Mesodermal cell (in vitro differentiated cells): ENCODE results near the gene TMBIM6.
A peak's percentile ranks its signal among the peaks of the same experiment; 100 is the strongest.
"Not testable (repeated sequence)": the region's sequence is repeated elsewhere in the genome, so short reads cannot be mapped to it uniquely, and the experiment has no call there.

ENCODE experiments used
- H3K27ac ChIP-seq: 2 replicates; pipeline ENCODE4 v1.7.0; 2013; ENCODE audit warnings: mild to moderate bottlenecking, low read depth, low read length, moderate library complexity; ENCODE audit not compliant: severe bottlenecking
- H3K36me3 ChIP-seq: 2 replicates; pipeline ENCODE4 v1.7.1; 2013; ENCODE audit warnings: mild to moderate bottlenecking, low read length, moderate library complexity; ENCODE audit not compliant: control insufficient read depth, insufficient read depth
- H3K4me1 ChIP-seq: one replicate; pipeline ENCODE4 v1.7.1; 2013; ENCODE audit warnings: mild to moderate bottlenecking, low read length; ENCODE audit not compliant: insufficient read depth, control insufficient read depth, poor library complexity, severe bottlenecking
- H3K4me3 ChIP-seq: 2 replicates; pipeline ENCODE4 v1.7.0; 2013; ENCODE audit warnings: low read length, control low read depth, mild to moderate bottlenecking; ENCODE audit not compliant: insufficient read depth, poor library complexity, severe bottlenecking; ENCODE audit errors: extremely low read depth
- H3K9me3 ChIP-seq: 2 replicates; pipeline ENCODE4 v1.7.1; 2013; ENCODE audit warnings: mild to moderate bottlenecking, low read length, moderate library complexity; ENCODE audit not compliant: control insufficient read depth
- WGBS, 2 experiments: methylation state at CpG; one replicate each; pipeline ENCODE4 v1.1.5; 2013; ENCODE audit warnings: missing lambda C conversion rate in 2 of 2; ENCODE audit not compliant: insufficient coverage in 2 of 2; 5-methylcytosine and 5-hydroxymethylcytosine counted together

TMBIM6 gene

DNA sequence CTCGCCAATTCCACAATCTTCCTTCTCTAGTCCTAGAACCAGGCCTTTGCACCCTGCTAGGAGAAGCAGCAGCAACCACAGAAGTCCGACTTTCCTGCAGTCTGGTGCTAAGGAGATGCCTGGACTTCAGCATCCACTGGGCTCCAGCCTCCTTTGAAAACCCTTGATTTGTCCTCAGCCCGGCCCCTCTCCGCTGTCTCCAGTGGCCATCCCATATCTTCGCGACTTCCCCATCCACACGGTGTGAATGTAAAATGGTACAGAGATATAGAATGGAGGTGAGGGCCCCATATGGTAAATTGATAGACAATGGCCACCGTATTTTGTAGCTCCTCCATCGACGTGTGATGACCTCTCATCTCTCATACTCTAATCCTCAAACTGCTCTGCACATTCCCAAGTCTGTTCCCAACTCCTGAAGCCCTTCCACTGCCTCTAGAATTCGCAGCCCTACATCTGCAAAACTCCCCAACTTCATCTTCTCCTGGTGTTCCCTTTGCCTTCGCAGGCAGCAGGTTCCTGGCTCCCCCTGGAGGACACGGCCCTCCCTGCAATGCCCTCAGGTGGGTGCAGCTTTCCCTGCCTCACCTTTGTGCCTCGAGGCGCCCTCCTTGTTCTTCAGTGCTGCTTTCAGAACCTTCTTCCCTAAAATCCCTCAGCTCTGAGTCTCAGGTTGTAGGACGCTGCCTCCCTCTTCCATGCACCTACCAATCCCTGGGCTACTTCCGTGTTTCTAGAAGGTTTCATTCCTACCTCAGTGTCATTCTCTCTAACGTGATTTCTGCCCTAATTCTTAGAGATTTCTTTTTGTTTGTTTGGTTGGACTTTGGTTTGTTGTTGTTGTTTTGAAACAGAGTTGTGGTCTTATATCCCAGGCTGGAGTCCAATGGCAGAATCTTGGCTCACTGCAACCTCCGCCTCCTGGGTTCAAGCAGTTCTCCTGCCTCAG lies 36.7 kb downstream of the TMBIM6 start:
- 48 to 54% methylated on average over 11 to 12 of the region's 19 CpGs for WGBS, 2 experiments
- Histone ChIP-seq H3K4me3 (no peak overlapping the region), H3K4me1 (no peaks in the 10 kb centered on the region), H3K27ac (no peak overlapping the region), H3K9me3 (no peaks in the 10 kb centered on the region), H3K36me3 (no peaks in the 10 kb centered on the region)

DNA sequence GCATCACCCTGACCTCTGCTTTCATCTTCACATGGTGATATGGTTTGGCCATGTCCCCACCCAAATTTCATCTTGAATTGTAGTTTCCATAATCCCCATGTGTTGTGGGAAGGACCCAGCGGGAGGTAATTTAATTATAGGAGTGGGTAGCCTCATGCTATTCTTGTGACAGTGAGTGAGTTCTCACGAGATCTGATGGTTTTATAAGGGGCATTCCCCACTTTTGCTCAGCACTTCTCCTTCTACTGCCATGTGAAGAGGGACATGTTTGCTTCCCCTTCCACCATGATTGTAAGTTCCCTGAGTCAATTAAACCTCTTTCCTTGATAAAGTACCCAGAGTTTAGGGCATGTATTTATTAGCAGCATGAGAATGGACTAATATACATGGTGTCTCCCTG lies 38.2 kb downstream of the TMBIM6 start:
- Histone ChIP-seq H3K27ac (no peak overlapping the region), H3K4me1 (no peaks in the 10 kb centered on the region), H3K9me3 (no peaks in the 10 kb centered on the region), H3K36me3 (no peaks in the 10 kb centered on the region), H3K4me3 (no peak overlapping the region)
- WGBS, 2 experiments, result 86 to 100% methylated on average over 1 of the region's 2 CpGs

DNA sequence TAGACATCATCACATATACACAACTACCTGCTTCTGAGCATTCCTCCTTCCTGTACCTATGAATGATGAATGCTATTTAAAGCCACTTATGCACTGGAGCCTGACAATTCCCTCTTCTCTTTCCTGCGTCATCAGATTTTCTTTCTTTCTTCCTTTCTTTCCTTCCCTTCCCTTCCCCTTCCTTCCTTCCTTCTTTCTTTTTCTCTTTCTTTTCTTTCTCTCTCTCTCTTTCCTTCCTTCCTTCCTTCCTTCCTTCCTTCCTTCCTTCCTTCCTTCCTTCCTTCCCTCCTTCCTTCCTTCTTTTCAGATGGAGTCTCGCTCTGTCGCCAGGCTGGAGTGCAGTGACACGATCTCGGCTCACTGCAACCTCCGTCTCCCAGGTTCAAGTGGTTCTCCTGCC lies 39.6 kb downstream of the TMBIM6 start:
- H3K4me3 ChIP-seq, H3K4me1 ChIP-seq, H3K9me3 ChIP-seq, H3K27ac ChIP-seq, H3K36me3 ChIP-seq: not testable (repeated sequence)
- 96 to 98% methylated on average over 5 to 6 of the region's 6 CpGs for WGBS, 2 experiments

DNA sequence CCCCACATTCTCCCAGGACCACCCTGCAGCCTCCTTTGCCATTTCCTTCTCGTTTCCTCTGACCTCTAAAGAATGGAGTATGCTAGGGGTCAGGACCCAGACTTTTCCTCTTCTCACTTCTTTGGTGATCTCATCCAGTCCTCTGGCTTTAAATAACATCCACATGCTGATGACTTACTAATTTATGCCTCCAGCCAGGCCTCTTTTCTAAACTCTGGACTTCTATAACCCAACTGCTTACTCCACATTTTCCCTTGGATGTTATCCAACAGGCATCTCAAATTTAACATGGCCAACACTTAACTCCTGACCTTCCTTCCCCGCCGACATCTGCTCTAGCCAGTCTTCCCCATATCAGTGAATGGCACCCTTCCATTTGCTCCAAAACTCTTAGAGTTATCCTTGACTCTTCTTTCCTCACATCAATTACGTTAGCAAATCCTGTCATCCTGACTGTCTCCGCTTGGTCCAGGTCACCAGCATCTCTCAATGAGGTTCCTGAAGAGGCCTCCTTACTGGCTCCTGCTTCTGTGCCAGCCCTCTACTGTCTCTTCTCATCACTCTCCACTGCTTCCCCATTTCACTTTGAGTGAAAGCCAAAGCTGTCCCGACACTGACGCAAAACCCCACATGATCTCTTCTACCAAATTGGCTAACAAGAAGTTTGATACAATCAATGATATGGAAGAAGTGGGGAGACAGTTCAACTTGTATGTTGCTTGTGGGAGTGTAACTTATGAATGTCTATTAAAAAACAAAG lies 42.7 kb downstream of the TMBIM6 start:
- H3K27ac ChIP-seq, result peak overlapping the region; percentile 23
- 88 to 91% methylated on average over 5 to 7 of the region's 7 CpGs for WGBS, 2 experiments
- no peak overlapping the region for H3K4me3 ChIP-seq
- peaks cover 2% of the 10 kb centered on the region for H3K36me3 ChIP-seq
- no peaks in the 10 kb centered on the region for H3K4me1 ChIP-seq
- peaks cover 6% of the 10 kb centered on the region for H3K9me3 ChIP-seq

DNA sequence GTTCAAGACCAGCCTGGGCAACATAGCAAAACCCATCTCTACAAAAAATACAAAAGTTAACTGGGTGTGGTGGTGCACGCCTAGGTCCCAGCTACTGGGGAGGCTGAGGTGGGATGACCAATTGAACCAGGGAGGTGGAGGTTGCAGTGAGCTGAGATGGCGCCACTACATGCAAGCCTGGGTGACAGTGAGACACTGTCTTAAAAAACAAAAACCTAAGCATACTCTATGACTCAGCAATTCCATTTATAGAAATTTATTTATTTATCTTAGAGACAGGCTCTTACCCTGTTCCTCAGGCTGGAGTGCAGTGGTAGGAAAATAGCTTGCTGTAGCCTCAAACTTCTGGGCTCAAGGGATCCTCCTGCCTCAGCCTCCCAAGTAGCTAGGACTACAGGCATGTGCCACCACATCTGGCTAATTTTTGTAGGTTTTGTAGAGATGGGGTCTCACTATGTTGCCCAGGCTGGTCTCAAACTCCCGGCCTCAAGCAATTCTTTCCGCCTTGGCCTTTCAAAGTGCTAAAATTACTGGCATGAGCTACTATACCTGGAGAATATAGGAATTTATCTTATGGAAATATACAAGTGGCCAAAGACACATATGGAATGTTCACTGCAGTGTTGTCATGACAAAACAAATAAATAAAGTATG lies 43.5 kb downstream of the TMBIM6 start:
- Histone ChIP-seq H3K4me3 (no peak overlapping the region), H3K4me1 (no peaks in the 10 kb centered on the region), H3K36me3 (peaks cover 9% of the 10 kb centered on the region), H3K27ac (no peak overlapping the region), H3K9me3 (peaks cover 6% of the 10 kb centered on the region)
- 100% methylated on average over 3 of the region's 4 CpGs; no CpG with 5 or more reads in 1 of the 2 experiments for WGBS, 2 experiments

DNA sequence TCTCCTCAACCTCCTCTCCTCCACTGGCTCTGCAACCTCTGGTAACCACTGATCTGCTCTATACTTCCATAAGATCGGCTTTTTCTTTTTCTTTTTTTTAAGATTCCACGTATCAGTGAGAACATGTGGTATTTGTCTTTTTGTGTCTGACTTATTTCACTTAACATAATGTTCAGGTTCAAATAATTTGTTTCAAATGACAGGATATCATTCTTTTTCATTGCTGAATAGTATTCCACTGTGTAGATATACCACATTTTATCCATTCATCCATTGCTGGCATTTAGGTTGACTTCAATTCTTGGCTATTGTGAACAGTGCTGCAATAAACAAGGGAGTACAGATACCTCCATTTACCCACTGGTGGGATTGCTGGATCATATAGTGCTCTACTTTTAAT lies 46.3 kb downstream of the TMBIM6 start:
- no peak overlapping the region for H3K4me3 ChIP-seq
- H3K36me3 ChIP-seq, result peaks cover 32% of the 10 kb centered on the region
- peaks cover 6% of the 10 kb centered on the region for H3K4me1 ChIP-seq
- no CpG with 5 or more reads among the region's 2 CpGs for WGBS, 2 experiments
- H3K27ac ChIP-seq, result no peak overlapping the region
- peaks cover 6% of the 10 kb centered on the region for H3K9me3 ChIP-seq

DNA sequence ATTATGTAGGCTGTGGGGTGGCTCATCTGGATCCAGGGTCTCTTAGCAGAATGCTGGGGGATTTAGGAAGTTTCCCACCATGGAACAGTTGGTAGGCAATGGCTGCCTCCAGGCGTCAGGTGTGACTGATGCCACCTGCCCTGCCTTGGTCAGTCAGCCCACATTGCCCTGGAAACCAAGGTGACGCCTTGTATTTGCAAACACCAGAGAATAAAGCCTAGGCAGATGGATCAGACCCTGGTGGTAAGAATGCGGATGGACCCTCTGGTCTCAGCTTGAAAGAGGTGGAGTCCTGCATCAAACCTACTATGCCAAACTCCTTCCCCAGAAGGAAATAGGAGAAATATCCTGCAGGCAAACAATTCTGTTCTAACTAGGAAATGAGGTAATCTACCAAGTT lies 48.6 kb downstream of the TMBIM6 start:
- H3K4me3 ChIP-seq, result no peak overlapping the region
- H3K27ac ChIP-seq, result no peak overlapping the region
- peaks cover 54% of the 10 kb centered on the region for H3K36me3 ChIP-seq
- H3K4me1 ChIP-seq, result peaks cover 6% of the 10 kb centered on the region
- WGBS, 2 experiments, result 78 to 96% methylated on average over 2 to 3 of the region's 3 CpGs
- H3K9me3 ChIP-seq, result peaks cover 6% of the 10 kb centered on the region

DNA sequence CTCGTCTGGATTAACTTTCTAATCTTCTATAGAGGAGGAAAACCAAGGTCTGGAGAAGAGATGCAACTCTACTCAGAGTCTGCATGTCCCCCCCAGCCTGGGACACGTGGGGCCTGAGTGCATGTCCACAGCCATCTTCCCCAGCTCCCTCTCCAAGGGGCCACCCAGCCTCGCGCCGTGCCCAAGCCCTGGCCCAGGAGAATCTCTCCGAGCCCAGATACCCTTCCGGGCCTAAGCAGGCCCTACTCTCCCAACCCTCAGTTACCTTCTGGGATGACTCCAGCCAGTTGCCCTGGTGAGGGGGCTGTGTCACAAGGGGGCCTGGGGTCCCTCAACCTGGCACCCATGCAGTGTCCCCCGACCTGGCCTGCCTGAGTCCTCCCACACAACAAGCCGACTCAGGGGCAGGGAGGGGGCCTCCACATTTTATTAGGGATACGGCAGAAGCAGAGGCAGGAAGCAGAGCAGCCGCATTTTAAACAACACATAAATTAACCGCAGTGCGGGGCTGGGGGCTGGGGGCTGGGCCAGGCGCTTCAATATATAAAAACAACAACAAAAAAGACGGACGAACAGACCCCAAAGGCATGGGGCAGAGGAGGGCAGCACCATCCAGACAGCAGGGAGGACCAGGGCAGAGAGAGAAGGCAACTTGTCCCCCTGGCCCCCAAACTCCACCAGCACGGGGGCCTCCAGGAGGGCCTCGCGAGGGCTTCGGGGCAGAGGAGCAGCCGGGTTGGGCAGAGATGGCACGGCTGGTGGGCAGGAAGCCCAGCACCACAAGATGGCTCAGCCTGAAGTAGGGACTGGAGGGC lies 49.6 kb downstream of the TMBIM6 start:
- peaks cover 6% of the 10 kb centered on the region for H3K4me1 ChIP-seq
- H3K36me3 ChIP-seq, result peaks cover 64% of the 10 kb centered on the region
- H3K4me3 ChIP-seq, result no peak overlapping the region
- H3K27ac ChIP-seq, result no peak overlapping the region
- peaks cover 6% of the 10 kb centered on the region for H3K9me3 ChIP-seq
- WGBS, 2 experiments, result 95 to 98% methylated on average over 14 to 15 of the region's 22 CpGs

DNA sequence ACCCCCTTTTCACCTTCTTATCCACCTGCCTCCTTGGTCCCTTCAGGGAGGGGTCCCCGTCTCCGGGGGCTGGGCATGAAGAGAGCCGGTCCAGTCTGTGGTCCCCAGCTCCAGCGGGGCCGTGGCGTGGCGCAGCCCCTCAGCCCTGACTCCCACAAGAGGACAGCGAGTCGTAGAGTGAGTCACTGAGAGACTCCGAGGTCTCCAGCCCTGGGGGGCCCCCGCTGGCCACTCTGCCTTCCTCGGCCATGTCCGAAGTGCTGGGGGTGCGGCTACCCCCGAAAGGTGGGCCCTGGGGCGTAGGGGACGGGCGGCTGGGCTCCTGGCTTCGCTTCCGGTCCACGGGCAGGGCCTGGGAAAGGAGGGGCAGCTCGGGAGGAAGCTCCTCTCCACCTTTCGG lies 50.3 kb downstream of the TMBIM6 start:
- peaks cover 6% of the 10 kb centered on the region for H3K9me3 ChIP-seq
- H3K4me1 ChIP-seq, result peaks cover 6% of the 10 kb centered on the region
- H3K36me3 ChIP-seq, result peaks cover 71% of the 10 kb centered on the region
- WGBS, 2 experiments, result 93 to 97% methylated on average over 14 to 23 of the region's 23 CpGs
- H3K4me3 ChIP-seq, result no peak overlapping the region
- H3K27ac ChIP-seq, result no peak overlapping the region
